ENCODE results near the gene SYPL2.
A peak's percentile ranks its signal among the peaks of the same experiment; 100 is the strongest.

The SYPL2 gene

DNA sequence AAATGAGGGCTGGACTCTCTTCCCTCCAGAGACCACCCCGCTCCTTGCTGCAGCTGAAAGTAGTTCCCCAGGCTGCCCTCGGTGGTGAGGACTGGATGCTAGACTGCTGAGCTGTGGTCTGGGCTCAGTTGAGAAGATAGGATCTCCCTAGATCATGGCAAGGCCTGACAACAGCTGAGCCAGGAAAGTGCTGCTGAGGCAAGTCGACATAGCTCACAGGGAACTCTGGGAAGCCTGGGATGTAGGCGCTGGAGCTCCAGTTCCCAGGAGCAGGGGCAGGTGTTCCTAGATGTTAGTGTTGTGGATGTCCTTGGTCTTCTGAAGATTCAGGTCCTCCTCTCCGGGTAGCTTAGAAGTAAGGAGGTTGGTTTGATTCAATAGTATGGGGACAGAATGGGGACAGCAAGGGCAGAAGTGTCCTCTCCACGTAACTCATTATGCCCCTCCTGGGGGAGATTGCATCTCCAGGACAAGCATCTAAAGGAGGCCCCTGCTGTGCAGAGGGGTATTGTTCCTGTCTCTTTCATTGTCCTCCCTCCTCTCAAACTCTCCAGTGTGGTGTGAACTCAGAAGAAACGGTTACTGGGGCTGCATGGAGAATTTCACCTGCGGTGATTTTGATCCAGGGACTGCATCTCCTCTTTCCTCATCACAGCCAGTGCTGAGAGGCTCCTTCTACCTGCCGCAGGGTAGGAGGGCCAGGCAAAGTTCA lies 31.3 kb downstream of the SYPL2 start:
- no peak for TF ChIP-seq POLR2AphosphoS5 (IDR thresholded peaks at IDR 0.05; ENCODE audit: low read depth)
- TF ChIP-seq, protein P1, sequence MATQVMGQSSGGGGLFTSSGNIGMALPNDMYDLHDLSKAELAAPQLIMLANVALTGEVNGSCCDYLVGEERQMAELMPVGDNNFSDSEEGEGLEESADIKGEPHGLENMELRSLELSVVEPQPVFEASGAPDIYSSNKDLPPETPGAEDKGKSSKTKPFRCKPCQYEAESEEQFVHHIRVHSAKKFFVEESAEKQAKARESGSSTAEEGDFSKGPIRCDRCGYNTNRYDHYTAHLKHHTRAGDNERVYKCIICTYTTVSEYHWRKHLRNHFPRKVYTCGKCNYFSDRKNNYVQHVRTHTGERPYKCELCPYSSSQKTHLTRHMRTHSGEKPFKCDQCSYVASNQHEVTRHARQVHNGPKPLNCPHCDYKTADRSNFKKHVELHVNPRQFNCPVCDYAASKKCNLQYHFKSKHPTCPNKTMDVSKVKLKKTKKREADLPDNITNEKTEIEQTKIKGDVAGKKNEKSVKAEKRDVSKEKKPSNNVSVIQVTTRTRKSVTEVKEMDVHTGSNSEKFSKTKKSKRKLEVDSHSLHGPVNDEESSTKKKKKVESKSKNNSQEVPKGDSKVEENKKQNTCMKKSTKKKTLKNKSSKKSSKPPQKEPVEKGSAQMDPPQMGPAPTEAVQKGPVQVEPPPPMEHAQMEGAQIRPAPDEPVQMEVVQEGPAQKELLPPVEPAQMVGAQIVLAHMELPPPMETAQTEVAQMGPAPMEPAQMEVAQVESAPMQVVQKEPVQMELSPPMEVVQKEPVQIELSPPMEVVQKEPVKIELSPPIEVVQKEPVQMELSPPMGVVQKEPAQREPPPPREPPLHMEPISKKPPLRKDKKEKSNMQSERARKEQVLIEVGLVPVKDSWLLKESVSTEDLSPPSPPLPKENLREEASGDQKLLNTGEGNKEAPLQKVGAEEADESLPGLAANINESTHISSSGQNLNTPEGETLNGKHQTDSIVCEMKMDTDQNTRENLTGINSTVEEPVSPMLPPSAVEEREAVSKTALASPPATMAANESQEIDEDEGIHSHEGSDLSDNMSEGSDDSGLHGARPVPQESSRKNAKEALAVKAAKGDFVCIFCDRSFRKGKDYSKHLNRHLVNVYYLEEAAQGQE (IDR thresholded peaks at IDR 0.05; ENCODE audit: insufficient replicate concordance, low read depth) = no peak
- TF ChIP-seq, protein P2, sequence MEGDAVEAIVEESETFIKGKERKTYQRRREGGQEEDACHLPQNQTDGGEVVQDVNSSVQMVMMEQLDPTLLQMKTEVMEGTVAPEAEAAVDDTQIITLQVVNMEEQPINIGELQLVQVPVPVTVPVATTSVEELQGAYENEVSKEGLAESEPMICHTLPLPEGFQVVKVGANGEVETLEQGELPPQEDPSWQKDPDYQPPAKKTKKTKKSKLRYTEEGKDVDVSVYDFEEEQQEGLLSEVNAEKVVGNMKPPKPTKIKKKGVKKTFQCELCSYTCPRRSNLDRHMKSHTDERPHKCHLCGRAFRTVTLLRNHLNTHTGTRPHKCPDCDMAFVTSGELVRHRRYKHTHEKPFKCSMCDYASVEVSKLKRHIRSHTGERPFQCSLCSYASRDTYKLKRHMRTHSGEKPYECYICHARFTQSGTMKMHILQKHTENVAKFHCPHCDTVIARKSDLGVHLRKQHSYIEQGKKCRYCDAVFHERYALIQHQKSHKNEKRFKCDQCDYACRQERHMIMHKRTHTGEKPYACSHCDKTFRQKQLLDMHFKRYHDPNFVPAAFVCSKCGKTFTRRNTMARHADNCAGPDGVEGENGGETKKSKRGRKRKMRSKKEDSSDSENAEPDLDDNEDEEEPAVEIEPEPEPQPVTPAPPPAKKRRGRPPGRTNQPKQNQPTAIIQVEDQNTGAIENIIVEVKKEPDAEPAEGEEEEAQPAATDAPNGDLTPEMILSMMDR (IDR thresholded peaks at IDR 0.05; ENCODE audit: insufficient read depth, low read length) = no peak
- no peak for TF ChIP-seq SPI1 (IDR thresholded peaks at IDR 0.05; ENCODE audit: borderline replicate concordance, low read depth)
- no peak for TF ChIP-seq GABPA (IDR thresholded peaks at IDR 0.05; ENCODE audit: low read depth)
- Histone ChIP-seq H3K4me3 (replicated peaks; ENCODE audit: insufficient read depth, low read length) (no peak overlapping the region), H3K27ac (replicated peaks) (no peak overlapping the region), H3K27me3 (ENCODE audit: insufficient read depth, poor library complexity, severe bottlenecking) (no peaks in the 10 kb centered on the region)
- DNase-seq (ENCODE audit: low read depth in 1 of 2, low spot score in 1 of 2) = no peak

DNA sequence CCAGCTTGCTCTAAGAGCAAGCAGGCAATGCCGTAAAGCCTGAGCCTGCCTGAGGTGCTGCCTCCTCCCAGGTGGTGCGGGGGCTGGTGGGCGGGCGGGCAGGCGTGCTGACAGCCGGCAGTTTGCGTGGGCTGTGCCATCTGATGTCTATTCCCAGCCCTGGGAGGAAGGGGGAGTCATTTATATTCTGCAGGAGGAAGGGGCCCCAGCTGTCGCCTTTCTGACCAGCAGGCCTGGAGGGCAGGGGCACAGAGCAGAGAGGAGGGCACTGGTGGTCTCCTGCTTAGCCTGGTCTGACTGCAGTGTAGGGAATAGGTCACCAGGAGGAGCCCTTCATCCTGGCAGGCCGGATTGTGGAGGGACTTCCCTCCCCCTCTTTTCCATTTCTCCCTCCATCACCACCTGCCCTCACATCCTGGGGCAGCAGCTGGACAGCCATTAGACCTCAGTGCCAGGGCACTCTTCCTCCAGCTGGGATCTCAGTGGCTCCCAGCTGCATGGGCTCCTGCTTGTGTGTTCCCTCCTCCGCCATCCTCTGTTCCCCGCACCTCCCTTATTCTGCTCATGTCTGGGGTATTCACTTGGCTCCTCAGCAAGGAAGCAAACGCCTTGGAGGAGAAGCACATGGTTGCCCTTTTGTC lies 31.9 kb downstream of the SYPL2 start:
- peak in 1 of 2 experiments; percentile 11 for DNase-seq (ENCODE audit: low read depth in 1 of 2, low spot score in 1 of 2)
- H3K27ac ChIP-seq (replicated peaks) = no peak overlapping the region
- no peaks in the 10 kb centered on the region for H3K27me3 ChIP-seq (ENCODE audit: insufficient read depth, poor library complexity, severe bottlenecking)
- H3K4me3 ChIP-seq (replicated peaks; ENCODE audit: insufficient read depth, low read length) = no peak overlapping the region
- TF ChIP-seq POLR2AphosphoS5 (IDR thresholded peaks at IDR 0.05; ENCODE audit: low read depth) = no peak
- no peak for TF ChIP-seq GABPA (IDR thresholded peaks at IDR 0.05; ENCODE audit: low read depth)
- peak; percentile 12; the same call in 1 of the 2 replicates for TF ChIP-seq SPI1 (IDR thresholded peaks at IDR 0.05; ENCODE audit: borderline replicate concordance, low read depth)
- TF ChIP-seq, protein P2 (IDR thresholded peaks at IDR 0.05; ENCODE audit: insufficient read depth, low read length) = peak; percentile 41
- TF ChIP-seq, protein P1 (IDR thresholded peaks at IDR 0.05; ENCODE audit: insufficient replicate concordance, low read depth) = no peak

DNA sequence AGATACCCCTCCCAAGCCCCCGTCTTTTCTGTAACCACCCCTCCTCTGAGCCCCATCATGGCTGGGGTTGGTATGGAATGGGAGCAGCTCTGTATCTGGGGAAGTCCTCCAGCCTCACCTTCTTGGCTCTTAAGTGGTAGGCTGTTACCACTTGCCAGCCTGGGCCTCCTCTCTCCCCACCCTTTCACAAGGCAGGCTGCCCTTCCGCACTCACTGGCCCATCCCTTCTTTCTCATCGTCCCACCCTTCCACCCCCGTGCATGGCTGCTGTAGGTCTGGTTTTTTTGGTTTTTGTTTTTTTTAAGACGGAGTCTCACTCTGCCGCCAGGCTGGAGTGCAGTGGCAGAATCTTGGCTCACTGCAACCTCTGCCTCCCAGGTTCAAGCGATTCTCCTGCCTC lies 32.7 kb downstream of the SYPL2 start:
- Histone ChIP-seq H3K27ac (replicated peaks) (no peak overlapping the region), H3K27me3 (ENCODE audit: insufficient read depth, poor library complexity, severe bottlenecking) (no peaks in the 10 kb centered on the region), H3K4me3 (replicated peaks; ENCODE audit: insufficient read depth, low read length) (no peak overlapping the region)
- no peak for TF ChIP-seq GABPA (IDR thresholded peaks at IDR 0.05; ENCODE audit: low read depth)
- no peak for TF ChIP-seq POLR2AphosphoS5 (IDR thresholded peaks at IDR 0.05; ENCODE audit: low read depth)
- TF ChIP-seq SPI1 (IDR thresholded peaks at IDR 0.05; ENCODE audit: borderline replicate concordance, low read depth) = no peak
- TF ChIP-seq, protein P2 (IDR thresholded peaks at IDR 0.05; ENCODE audit: insufficient read depth, low read length) = no peak
- TF ChIP-seq, protein P1 (IDR thresholded peaks at IDR 0.05; ENCODE audit: insufficient replicate concordance, low read depth) = no peak
- no peak for DNase-seq (ENCODE audit: low read depth in 1 of 2, low spot score in 1 of 2)
